ENCODE measurements around the gene SRSF3.

- no peak for TF ChIP-seq POLR2A (IDR thresholded peaks at IDR 0.05)
- TF ChIP-seq CTCF (IDR thresholded peaks at IDR 0.05) = no peak
- TF ChIP-seq POLR2AphosphoS5 (IDR thresholded peaks at IDR 0.05) = no peak
- TF ChIP-seq EP300 (IDR thresholded peaks at IDR 0.05) = no peak
These were observed 40.4 kb downstream of the SRSF3 start for GRCh38 chr6:36634317-36635108.

Measured in sigmoid colon (tissue), 4 donors.